ENCODE data around the gene DHRS13. TPM values are rescaled to one million over a fixed set of nuclear protein-coding genes. Genes with fewer than 3 reads are reported as not detected.

Gene DHRS13
- total and polyA plus RNA-seq, 10 donors: 12.2 to 51.2 (median 18.9) TPM

DNA sequence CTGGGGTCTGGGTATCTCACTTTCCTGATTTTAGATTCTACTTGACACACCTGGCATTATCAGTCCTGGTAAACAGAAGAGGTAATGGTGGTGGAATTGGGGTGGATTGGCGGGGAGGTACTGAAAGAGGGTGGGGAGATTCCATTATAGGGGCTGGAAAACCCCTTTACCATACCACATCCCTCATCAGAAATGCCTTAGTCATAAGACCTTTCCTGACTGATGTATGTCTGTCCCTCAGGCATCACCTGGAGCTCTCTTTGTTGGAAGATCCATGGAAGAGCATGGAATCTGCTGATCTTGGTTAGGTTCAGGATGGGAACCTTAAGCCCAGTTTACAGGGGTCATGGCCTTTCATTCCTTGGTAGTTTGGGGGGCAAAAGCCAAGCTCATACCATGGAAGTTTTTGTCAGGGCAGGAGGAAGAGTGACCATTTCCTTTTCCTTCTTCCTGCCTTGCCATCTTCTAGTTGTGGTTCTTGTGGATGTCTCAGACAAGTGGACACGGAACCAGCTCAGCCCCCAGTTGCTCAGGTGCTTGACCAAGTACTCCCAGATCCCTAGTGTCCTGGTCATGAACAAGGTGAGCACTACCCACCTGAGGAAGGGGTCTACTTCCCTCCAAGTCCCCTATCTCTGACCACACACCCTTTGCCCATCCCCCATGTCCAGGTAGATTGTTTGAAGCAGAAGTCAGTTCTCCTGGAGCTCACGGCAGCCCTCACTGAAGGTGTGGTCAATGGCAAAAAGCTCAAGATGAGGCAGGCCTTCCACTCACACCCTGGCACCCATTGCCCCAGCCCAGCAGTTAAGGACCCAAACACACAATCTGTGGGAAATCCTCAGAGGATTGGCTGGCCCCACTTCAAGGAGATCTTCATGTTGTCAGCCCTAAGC is 44.7 kb downstream of the DHRS13 start:
- Histone ChIP-seq H3K27me3 (replicated peaks in 1 of 7) (no peaks in the 10 kb centered on the region), H3K36me3 (peaks cover 0 to 61% (median 48%) of the 10 kb centered on the region in 6 donors), H3K27ac (no peak overlapping the region), H3K4me1 (peaks cover 10 to 25% (median 18%) of the 10 kb centered on the region in 6 donors), H3K9me3 (no peaks in the 10 kb centered on the region), H3K4me3 (no peak overlapping the region)
- no peak for TF ChIP-seq POLR2AphosphoS5 (IDR thresholded peaks at IDR 0.05)
- TF ChIP-seq, protein P1, sequence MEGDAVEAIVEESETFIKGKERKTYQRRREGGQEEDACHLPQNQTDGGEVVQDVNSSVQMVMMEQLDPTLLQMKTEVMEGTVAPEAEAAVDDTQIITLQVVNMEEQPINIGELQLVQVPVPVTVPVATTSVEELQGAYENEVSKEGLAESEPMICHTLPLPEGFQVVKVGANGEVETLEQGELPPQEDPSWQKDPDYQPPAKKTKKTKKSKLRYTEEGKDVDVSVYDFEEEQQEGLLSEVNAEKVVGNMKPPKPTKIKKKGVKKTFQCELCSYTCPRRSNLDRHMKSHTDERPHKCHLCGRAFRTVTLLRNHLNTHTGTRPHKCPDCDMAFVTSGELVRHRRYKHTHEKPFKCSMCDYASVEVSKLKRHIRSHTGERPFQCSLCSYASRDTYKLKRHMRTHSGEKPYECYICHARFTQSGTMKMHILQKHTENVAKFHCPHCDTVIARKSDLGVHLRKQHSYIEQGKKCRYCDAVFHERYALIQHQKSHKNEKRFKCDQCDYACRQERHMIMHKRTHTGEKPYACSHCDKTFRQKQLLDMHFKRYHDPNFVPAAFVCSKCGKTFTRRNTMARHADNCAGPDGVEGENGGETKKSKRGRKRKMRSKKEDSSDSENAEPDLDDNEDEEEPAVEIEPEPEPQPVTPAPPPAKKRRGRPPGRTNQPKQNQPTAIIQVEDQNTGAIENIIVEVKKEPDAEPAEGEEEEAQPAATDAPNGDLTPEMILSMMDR (IDR thresholded peaks at IDR 0.05 in 8 of 11, conservative IDR thresholded peaks at IDR 0.05 in 3 of 11): no peak
- no peak for TF ChIP-seq POLR2A (IDR thresholded peaks at IDR 0.05)
- intact Hi-C loops (cut with DNase I; ENCODE audit: low total_unique reads): loop anchor here (10.0 kb wide), 1 partner anchor 47 kb away; the partner anchor contains the start of gene DHRS13
- DNase-seq: peak; percentile 4
- whole genome bisulfite sequencing, 5 donors: 80 to 97% (median 89%) methylated on average over 2 to 3 of the region's 3 CpGs

GRCh38 chr17:28856028-28856574 is 46.8 kb downstream of the DHRS13 start:
- no peaks in the 10 kb centered on the region for H3K9me3 ChIP-seq
- peak; percentile 7 for DNase-seq
- no peak overlapping the region for H3K27ac ChIP-seq
- no peak for TF ChIP-seq POLR2AphosphoS5 (IDR thresholded peaks at IDR 0.05)
- H3K27me3 ChIP-seq (replicated peaks in 1 of 7): no peaks in the 10 kb centered on the region
- H3K4me1 ChIP-seq: peaks cover 10 to 25% (median 18%) of the 10 kb centered on the region in 6 donors
- peak overlapping the region in 2 of 8 donors; percentile 68 to 81 for H3K4me3 ChIP-seq
- H3K36me3 ChIP-seq: peaks cover 0 to 51% (median 47%) of the 10 kb centered on the region in 6 donors
- WGBS, 5 donors: 91 to 96% (median 91%) methylated on average over 5 of the region's 5 CpGs
- intact Hi-C loops (cut with DNase I; ENCODE audit: low total_unique reads): loop anchor here (10.0 kb wide), 1 partner anchor 49 kb away; the partner anchor contains the start of gene DHRS13

GRCh38 chr17:28855336-28855679 is 47.6 kb downstream of the DHRS13 start:
- Histone ChIP-seq H3K4me3 (peak overlapping the region; percentile 66 to 90 (median 78)), H3K9me3 (no peaks in the 10 kb centered on the region), H3K36me3 (peaks cover 0 to 43% (median 39%) of the 10 kb centered on the region in 6 donors), H3K27me3 (replicated peaks in 1 of 7) (no peaks in the 10 kb centered on the region), H3K27ac (peak overlapping the region; percentile 61 to 89 (median 82)), H3K4me1 (peaks cover 10 to 25% (median 18%) of the 10 kb centered on the region in 6 donors)
- DNase-seq: no peak
- 16 to 22% (median 19%) methylated on average over 5 of the region's 5 CpGs for WGBS, 5 donors
- intact Hi-C loops (cut with DNase I; ENCODE audit: low total_unique reads): loop anchor here (10.0 kb wide), 1 partner anchor 49 kb away; the partner anchor contains the start of gene DHRS13
- TF ChIP-seq, protein P1 (IDR thresholded peaks at IDR 0.05 in 8 of 11, conservative IDR thresholded peaks at IDR 0.05 in 3 of 11): no peak
- TF ChIP-seq POLR2A (IDR thresholded peaks at IDR 0.05) (no peak), POLR2AphosphoS5 (IDR thresholded peaks at IDR 0.05) (no peak)

- DNase-seq: peak; percentile 96
- 1% methylated on average over 42 of the region's 42 CpGs for WGBS, 5 donors
- Histone ChIP-seq H3K4me1 (peaks cover 10 to 25% (median 18%) of the 10 kb centered on the region in 6 donors), H3K27ac (peak within 1 kb of the TSS; percentile 61 to 89 (median 82)), H3K9me3 (no peaks in the 10 kb centered on the region), H3K4me3 (peak within 1 kb of the TSS; percentile 66 to 90 (median 78)), H3K36me3 (peaks cover 0 to 37% (median 33%) of the 10 kb centered on the region in 6 donors), H3K27me3 (replicated peaks in 1 of 7) (no peaks in the 10 kb centered on the region)
- TF ChIP-seq POLR2AphosphoS5 (IDR thresholded peaks at IDR 0.05) (peak; percentile 91 to 93 (median 92)), POLR2A (IDR thresholded peaks at IDR 0.05) (peak in 2 of 3 donors; percentile 14 to 38)
- TF ChIP-seq, protein P1 (IDR thresholded peaks at IDR 0.05 in 8 of 11, conservative IDR thresholded peaks at IDR 0.05 in 3 of 11): no peak
- intact Hi-C loops (cut with DNase I; ENCODE audit: low total_unique reads): loop anchor here (10.0 kb wide), 1 partner anchor 50 kb away; the partner anchor contains the start of gene DHRS13
These were observed 48.2 kb downstream of the DHRS13 start, which contains the start of gene ERAL1 for GRCh38 chr17:28854457-28855335. Gene ERAL1, plus strand, starts transcription at chr17:28855016. Its CDS starts 19 bp downstream, at chr17:28855035.

All from spleen (tissue), 11 donors.